Bronchial epithelial cell (primary cell): Measurements from ENCODE around the gene PHC2. TPM values are rescaled to one million over a fixed set of nuclear protein-coding genes. Genes with fewer than 3 reads are reported as not detected.
A peak's percentile ranks its signal among the peaks of the same experiment; 100 is the strongest.

ENCODE experiments used
- DNase-seq: peaks from one replicate; pipeline ENCODE4 v3.0.0-alpha.2; 2010; ENCODE audit warnings: low read depth
- FAIRE-seq: peaks from 2 replicates; lab custom pipeline; 2011; peaks lifted over from hg19 to GRCh38; lab: Jason Lieb, UNC
- H3K27me3 ChIP-seq: 2 replicates; pipeline ENCODE4 v1.5.1; 2011; ENCODE audit warnings: low read length; ENCODE audit not compliant: control insufficient read depth, insufficient read depth
- H3K36me3 ChIP-seq: 2 replicates; pipeline ENCODE4 v1.5.1; 2011; ENCODE audit warnings: low read length; ENCODE audit not compliant: control insufficient read depth, insufficient read depth
- H3K4me3 ChIP-seq: 2 replicates; pipeline ENCODE4 v1.5.1; 2011; ENCODE audit warnings: mild to moderate bottlenecking, low read depth, low read length, control low read depth
- CTCF ChIP-seq: IDR thresholded peaks from 2 replicates; pipeline ENCODE4 v1.5.1; 2011; ENCODE audit warnings: mild to moderate bottlenecking, moderate library complexity, low read length, control low read depth, inconsistent platforms; ENCODE audit not compliant: insufficient read depth, severe bottlenecking
- total RNA-seq: library from RNA; depleted of rRNA; stranded (reverse); fragments of >200 nt; gene quantifications from 2 replicates; pipeline ENCODE4 v1.2.1, GENCODE V29; 2014

The PHC2 gene
- total RNA-seq, 1 donor from 2014 or later = 32.1 TPM

DNA sequence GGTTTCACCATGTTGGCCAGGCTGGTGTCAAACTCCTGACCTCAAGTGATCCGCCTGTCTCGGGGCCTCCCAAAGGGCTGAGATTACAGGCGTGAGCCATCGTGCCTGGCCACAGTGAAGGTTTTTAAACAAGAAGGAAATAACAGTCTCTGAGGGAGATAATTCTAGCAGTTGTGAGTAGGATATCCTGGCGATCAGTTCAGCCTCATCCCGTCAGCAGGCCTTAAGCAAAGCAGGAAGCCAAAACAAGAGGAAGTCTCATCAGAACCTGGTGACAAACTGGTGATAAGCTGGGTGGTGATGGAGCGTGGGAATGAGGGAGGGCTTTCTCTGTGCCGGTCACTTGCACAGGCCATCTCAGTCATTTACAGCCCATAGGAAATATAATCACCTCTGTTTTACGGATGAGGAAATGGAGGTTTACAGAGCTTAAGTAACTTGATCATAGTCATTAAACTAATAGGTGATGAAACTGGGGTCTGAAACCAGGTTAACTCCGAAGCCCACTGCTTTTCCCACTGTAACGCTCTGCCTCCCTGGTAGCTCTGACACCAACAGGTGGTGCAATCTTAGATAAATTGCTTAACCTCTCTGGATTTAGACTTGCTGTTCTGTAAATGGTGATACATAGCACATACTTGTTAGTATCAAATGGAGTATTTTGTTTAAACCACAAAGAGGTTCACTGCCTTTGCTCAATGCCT is 69.2 kb downstream of the PHC2 start:
- DNase-seq (no peak), FAIRE-seq (no peak)
- TF ChIP-seq CTCF = no peak
- Histone ChIP-seq H3K27me3 (no peaks in the 10 kb centered on the region), H3K4me3 (no peak overlapping the region), H3K36me3 (no peaks in the 10 kb centered on the region)

DNA sequence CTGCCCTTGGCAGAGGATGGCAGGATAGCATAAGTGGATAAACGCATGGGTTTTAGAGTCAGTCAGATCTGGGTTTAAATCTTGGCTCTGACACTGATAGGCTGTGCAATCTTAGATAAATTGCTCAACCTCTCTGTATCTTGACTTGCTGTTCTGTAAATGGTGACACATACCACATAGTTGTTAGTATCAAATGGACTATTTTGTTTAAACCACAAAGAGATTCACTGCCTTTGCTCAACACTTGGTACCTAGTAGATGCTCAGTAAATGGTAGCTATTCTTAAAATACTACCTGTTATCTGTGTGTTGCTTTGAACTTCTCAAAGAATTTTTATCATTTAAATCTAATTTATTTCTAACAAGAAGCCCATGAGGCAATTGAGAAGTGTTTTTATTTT is 70.5 kb downstream of the PHC2 start:
- Histone ChIP-seq H3K36me3 (no peaks in the 10 kb centered on the region), H3K27me3 (no peaks in the 10 kb centered on the region), H3K4me3 (no peak overlapping the region)
- DNase-seq = no peak
- no peak for TF ChIP-seq CTCF
- no peak for FAIRE-seq

GRCh38 chr1:33359931-33360330 is 71.0 kb downstream of the PHC2 start:
- no peak for TF ChIP-seq CTCF
- no peaks in the 10 kb centered on the region for H3K36me3 ChIP-seq
- no peaks in the 10 kb centered on the region for H3K27me3 ChIP-seq
- no peak overlapping the region for H3K4me3 ChIP-seq
- FAIRE-seq (no peak), DNase-seq (no peak)

GRCh38 chr1:33358795-33359503 is 71.9 kb downstream of the PHC2 start:
- DNase-seq (peak; percentile 64), FAIRE-seq (no peak)
- Histone ChIP-seq H3K27me3 (no peaks in the 10 kb centered on the region), H3K36me3 (peaks cover 3% of the 10 kb centered on the region), H3K4me3 (no peak overlapping the region)
- no peak for TF ChIP-seq CTCF

- H3K4me3 ChIP-seq = no peak overlapping the region
- peaks cover 3% of the 10 kb centered on the region for H3K36me3 ChIP-seq
- no peaks in the 10 kb centered on the region for H3K27me3 ChIP-seq
- DNase-seq (no peak), FAIRE-seq (no peak)
- TF ChIP-seq CTCF = no peak
Measured at GRCh38 chr1:33358114-33358794, 72.6 kb downstream of the PHC2 start.
